Large intestine (tissue), 3 donors: ENCODE data around the gene NDUFA11. TPM values are rescaled to one million over a fixed set of nuclear protein-coding genes. Genes with fewer than 3 reads are reported as not detected.

Experiments used
- DNase-seq, 2 donors: peaks; one replicate each; pipeline versions ENCODE4 v3.0.0 to v3.0.0-alpha.2; 2013
- H3K27ac ChIP-seq: one replicate; pipeline ENCODE4 v1.5.1; 2013; ENCODE audit warnings: low read length
- H3K27me3 ChIP-seq: 2 replicates; pipeline ENCODE4 v1.6.1; 2013; ENCODE audit warnings: low read length; ENCODE audit not compliant: control insufficient read depth, insufficient read depth
- H3K36me3 ChIP-seq: 2 replicates; pipeline ENCODE4 v1.6.1; 2013; ENCODE audit warnings: low read length; ENCODE audit not compliant: control insufficient read depth, insufficient read depth
- H3K4me1 ChIP-seq: one replicate; pipeline ENCODE4 v1.6.1; 2013; ENCODE audit warnings: low read length; ENCODE audit not compliant: control insufficient read depth, insufficient read depth
- H3K4me3 ChIP-seq: one replicate; pipeline ENCODE4 v1.5.1; 2013; ENCODE audit warnings: low read length
- H3K9me3 ChIP-seq: one replicate; pipeline ENCODE4 v1.6.1; 2013; ENCODE audit warnings: mild to moderate bottlenecking, low read depth, low read length, moderate library complexity; ENCODE audit not compliant: control insufficient read depth
- WGBS: methylation state at CpG from one replicate; pipeline ENCODE4 v1.1.5; 2013; ENCODE audit warnings: low lambda C conversion rate; ENCODE audit not compliant: insufficient coverage; 5-methylcytosine and 5-hydroxymethylcytosine counted together
- polyA plus RNA-seq: library from polyadenylated mRNA; unstranded; fragments of 120-200 nt; gene quantifications from one replicate; pipeline ENCODE4 v1.2.1, GENCODE V29; 2013

The NDUFA11 gene
- polyA plus RNA-seq, 1 donor, result 203 TPM

- peaks cover 3% of the 10 kb centered on the region for H3K4me1 ChIP-seq
Measured at GRCh38 chr19:5897189-5897969, 6.2 kb downstream of the NDUFA11 start.

GRCh38 chr19:5896365-5897076 is 7.1 kb downstream of the NDUFA11 start:
- no CpG with 5 or more reads among the region's 29 CpGs for WGBS

More at GRCh38 chr19:5897189-5897969, 6.2 kb downstream of the NDUFA11 start:
- Histone ChIP-seq H3K27me3 (peaks cover 1% of the 10 kb centered on the region), H3K9me3 (no peaks in the 10 kb centered on the region), H3K27ac (no peak overlapping the region), H3K36me3 (peaks cover 42% of the 10 kb centered on the region), H3K4me3 (no peak overlapping the region)
- no peak for DNase-seq
- WGBS, result no CpG with 5 or more reads among the region's 30 CpGs

GRCh38 chr19:5895890-5896289 is 7.7 kb downstream of the NDUFA11 start:
- no peak for DNase-seq
- Histone ChIP-seq H3K27ac (no peak overlapping the region), H3K9me3 (no peaks in the 10 kb centered on the region), H3K4me3 (no peak overlapping the region), H3K4me1 (peaks cover 4% of the 10 kb centered on the region), H3K27me3 (peaks cover 13% of the 10 kb centered on the region), H3K36me3 (peaks cover 37% of the 10 kb centered on the region)
- no CpG with 5 or more reads among the region's 8 CpGs for WGBS

More at GRCh38 chr19:5896365-5897076, 7.1 kb downstream of the NDUFA11 start:
- H3K9me3 ChIP-seq, result no peaks in the 10 kb centered on the region
- no peak overlapping the region for H3K27ac ChIP-seq
- H3K36me3 ChIP-seq, result peaks cover 42% of the 10 kb centered on the region
- peaks cover 9% of the 10 kb centered on the region for H3K27me3 ChIP-seq
- peaks cover 4% of the 10 kb centered on the region for H3K4me1 ChIP-seq
- no peak for DNase-seq
- no peak overlapping the region for H3K4me3 ChIP-seq

DNA sequence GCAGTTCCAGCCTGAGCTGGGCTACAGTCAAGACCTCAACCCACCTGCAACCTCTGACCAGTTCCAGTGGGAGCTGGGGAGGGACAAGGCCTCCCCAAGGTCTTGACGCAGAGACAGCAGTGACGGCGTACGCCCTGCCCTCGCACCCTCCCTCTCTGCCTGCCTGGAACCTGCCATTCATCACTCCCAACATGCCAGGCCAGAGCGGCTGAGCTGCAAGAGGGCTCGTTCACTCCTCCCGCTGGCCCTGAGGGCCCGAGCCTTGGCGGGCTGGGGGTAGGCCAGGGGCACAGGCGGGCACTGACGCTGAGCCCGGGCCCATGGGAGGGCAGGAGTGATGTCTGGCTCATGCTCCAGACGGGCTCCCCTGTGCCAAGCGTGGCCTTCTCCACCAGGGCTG is 8.2 kb downstream of the NDUFA11 start:
- Histone ChIP-seq H3K9me3 (no peaks in the 10 kb centered on the region), H3K4me3 (no peak overlapping the region), H3K4me1 (peaks cover 4% of the 10 kb centered on the region), H3K27ac (no peak overlapping the region), H3K36me3 (peaks cover 35% of the 10 kb centered on the region), H3K27me3 (peaks cover 15% of the 10 kb centered on the region)
- no peak for DNase-seq
- WGBS, result no CpG with 5 or more reads among the region's 15 CpGs

DNA sequence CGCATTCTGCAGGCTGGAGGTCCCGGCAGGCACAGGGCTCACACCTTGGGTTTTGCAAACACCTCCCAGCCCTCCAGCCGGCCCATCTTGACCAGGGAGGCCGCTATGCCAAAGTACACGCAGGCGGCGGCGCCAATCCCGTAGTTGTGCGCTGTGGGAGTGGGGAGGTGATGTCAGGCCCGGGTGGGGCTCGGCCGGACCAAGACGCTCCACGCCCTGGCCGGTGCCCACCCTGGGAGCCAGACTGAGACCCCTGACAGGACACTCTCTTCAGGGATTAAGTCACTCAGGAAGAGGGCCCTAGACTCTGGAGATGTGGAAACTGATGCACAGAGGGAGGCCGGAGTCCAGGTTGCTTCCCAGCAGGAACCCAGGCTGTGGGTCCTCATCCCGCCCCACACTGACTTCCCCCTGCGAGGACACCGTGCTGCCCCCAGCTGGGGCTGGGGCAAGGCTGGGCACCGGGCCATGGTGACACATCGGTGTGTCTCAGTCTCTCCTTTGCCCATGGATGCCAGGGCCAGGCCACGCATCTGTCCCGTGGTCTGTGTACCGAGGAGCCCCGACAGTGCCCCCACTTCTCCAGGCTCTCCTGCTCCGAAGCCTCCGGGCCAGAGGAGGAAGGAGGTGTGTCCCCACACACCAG is 8.8 kb downstream of the NDUFA11 start:
- Histone ChIP-seq H3K27me3 (peaks cover 20% of the 10 kb centered on the region), H3K36me3 (peaks cover 31% of the 10 kb centered on the region), H3K4me1 (peaks cover 4% of the 10 kb centered on the region), H3K4me3 (no peak overlapping the region), H3K27ac (no peak overlapping the region), H3K9me3 (no peaks in the 10 kb centered on the region)
- no peak for DNase-seq
- WGBS, result no CpG with 5 or more reads among the region's 28 CpGs

- Histone ChIP-seq H3K4me3 (no peak overlapping the region), H3K27ac (no peak overlapping the region), H3K27me3 (peaks cover 24% of the 10 kb centered on the region), H3K9me3 (no peaks in the 10 kb centered on the region), H3K36me3 (peaks cover 28% of the 10 kb centered on the region), H3K4me1 (peaks cover 4% of the 10 kb centered on the region)
- no CpG with 5 or more reads among the region's 28 CpGs for WGBS
- DNase-seq, result no peak
Measured at GRCh38 chr19:5893907-5894703, 9.5 kb downstream of the NDUFA11 start.

- WGBS, result no CpG with 5 or more reads among the region's 13 CpGs
- peaks cover 28% of the 10 kb centered on the region for H3K36me3 ChIP-seq
- H3K27ac ChIP-seq, result no peak overlapping the region
- H3K4me1 ChIP-seq, result peaks cover 4% of the 10 kb centered on the region
- H3K4me3 ChIP-seq, result no peak overlapping the region
- no peaks in the 10 kb centered on the region for H3K9me3 ChIP-seq
- no peak for DNase-seq
- H3K27me3 ChIP-seq, result peaks cover 24% of the 10 kb centered on the region
Measured at GRCh38 chr19:5893296-5893903, 10.2 kb downstream of the NDUFA11 start.

DNA sequence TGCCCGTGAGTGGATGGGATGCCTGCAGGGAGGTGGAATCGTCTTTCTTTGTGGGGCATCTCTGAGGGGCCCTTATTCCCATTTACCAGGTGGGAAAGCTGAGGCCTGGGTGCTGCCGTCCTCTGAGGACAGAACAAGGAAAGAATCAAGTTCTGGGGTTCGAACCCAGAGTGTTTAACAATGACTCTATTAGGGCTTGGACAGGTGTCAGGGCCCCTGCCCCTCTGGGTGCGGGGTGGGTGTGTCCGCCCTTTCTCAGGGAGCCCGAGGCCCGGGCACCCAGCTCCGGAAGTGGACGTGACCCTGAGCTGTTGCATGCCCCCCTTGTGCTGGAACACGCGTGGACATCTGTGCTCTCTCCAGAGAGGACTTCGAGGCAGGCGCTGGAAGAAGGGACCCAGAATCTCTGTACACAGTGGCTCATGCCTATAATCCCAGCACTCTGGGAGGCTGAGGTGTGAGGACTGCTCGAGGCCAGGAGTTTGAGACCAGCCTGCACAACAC is 10.8 kb downstream of the NDUFA11 start:
- Histone ChIP-seq H3K4me3 (no peak overlapping the region), H3K27me3 (peaks cover 24% of the 10 kb centered on the region), H3K4me1 (peaks cover 4% of the 10 kb centered on the region), H3K27ac (no peak overlapping the region), H3K36me3 (peaks cover 25% of the 10 kb centered on the region), H3K9me3 (no peaks in the 10 kb centered on the region)
- no peak for DNase-seq
- WGBS, result no CpG with 5 or more reads among the region's 15 CpGs

DNA sequence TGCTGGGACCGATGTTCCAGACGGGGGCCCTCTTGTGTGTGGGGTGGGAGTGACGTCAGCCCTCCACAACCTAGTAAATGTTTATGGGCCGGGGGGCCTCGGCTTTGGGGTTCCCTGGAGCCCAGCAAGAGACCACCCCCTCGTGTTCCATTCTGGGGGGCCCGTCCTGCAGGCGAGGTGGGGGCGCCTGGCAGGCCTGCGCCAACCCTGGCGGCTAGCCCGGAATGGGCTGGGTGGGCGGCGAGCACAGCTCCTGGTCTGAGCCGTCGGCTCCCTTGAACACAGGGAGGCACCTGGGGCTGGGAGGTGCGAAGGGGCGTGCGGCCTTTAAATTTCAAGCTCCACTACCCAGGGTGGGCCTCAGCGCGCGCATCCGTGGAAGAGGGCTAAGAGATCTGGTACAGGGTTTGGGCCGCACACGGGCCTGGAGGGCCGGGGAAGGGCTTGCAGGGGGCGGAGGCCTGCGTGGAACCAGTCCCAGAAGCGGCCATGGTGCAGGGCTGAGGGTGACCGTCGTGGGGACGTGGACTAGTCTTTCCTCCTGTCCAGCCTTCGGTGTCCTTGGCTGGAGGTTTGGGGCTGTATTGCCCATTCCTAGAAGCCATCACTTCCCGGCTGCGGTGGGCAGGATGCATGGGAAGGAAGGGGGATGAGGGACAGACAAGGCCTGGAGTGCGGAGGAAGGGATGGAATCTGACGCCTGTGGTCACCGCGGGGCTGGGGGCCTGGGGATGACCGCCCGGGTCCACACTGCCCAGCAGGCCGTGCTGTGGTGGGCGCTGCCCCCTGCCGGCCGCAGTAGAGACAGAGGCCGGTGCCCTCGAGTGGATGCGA is 11.4 kb downstream of the NDUFA11 start:
- peak in 1 of 2 donors; percentile 27 for DNase-seq

More for the DNA sequence above, 11.4 kb downstream of the NDUFA11 start:
- no CpG with 5 or more reads among the region's 48 CpGs for WGBS
- Histone ChIP-seq H3K9me3 (no peaks in the 10 kb centered on the region), H3K4me3 (no peak overlapping the region), H3K4me1 (peaks cover 4% of the 10 kb centered on the region), H3K27me3 (peaks cover 24% of the 10 kb centered on the region), H3K27ac (no peak overlapping the region), H3K36me3 (peaks cover 23% of the 10 kb centered on the region)
